Choroid plexus epithelial cell (primary cell): ENCODE data around the gene CNTD1.

Source experiments
- DNase-seq: peaks from one replicate; pipeline ENCODE4 v3.0.0-alpha.2; 2010; ENCODE audit warnings: low read depth
- H3K4me3 ChIP-seq: 2 replicates; pipeline ENCODE4 v1.5.1; 2011; ENCODE audit warnings: low read depth, mild to moderate bottlenecking, control low read depth, low read length, moderate library complexity
- CTCF ChIP-seq: conservative IDR thresholded peaks from 2 replicates; pipeline ENCODE4 v1.5.1; 2011; ENCODE audit warnings: low read depth, mild to moderate bottlenecking, control low read depth, inconsistent platforms, low read length, moderate library complexity

Gene CNTD1

GRCh38 chr17:42784409-42784808 is 14.3 kb upstream of the CNTD1 start:
- no peak for DNase-seq
- peak overlapping the region; percentile 3 for H3K4me3 ChIP-seq
- no peak for TF ChIP-seq CTCF

- no peak overlapping the region for H3K4me3 ChIP-seq
- peak; percentile 46 for DNase-seq
- TF ChIP-seq CTCF, result no peak
Measured at GRCh38 chr17:42784811-42785592, 13.7 kb upstream of the CNTD1 start.

GRCh38 chr17:42787266-42787665 is 11.4 kb upstream of the CNTD1 start:
- no peak for DNase-seq
- TF ChIP-seq CTCF, result no peak
- no peak overlapping the region for H3K4me3 ChIP-seq

- TF ChIP-seq CTCF, result no peak
- no peak for DNase-seq
- H3K4me3 ChIP-seq, result no peak overlapping the region
Measured at GRCh38 chr17:42791948-42792347, 6.7 kb upstream of the CNTD1 start.

GRCh38 chr17:42792545-42792944 is 6.1 kb upstream of the CNTD1 start:
- TF ChIP-seq CTCF, result no peak
- no peak overlapping the region for H3K4me3 ChIP-seq
- no peak for DNase-seq

- TF ChIP-seq CTCF, result no peak
- no peak overlapping the region for H3K4me3 ChIP-seq
Measured at GRCh38 chr17:42795061-42795460, 3.6 kb upstream of the CNTD1 start.

GRCh38 chr17:42795465-42795864 is 3.2 kb upstream of the CNTD1 start:
- no peak for TF ChIP-seq CTCF
- H3K4me3 ChIP-seq, result no peak overlapping the region
- no peak for DNase-seq

More at GRCh38 chr17:42795061-42795460, 3.6 kb upstream of the CNTD1 start:
- DNase-seq, result no peak
